ENCODE results near the gene RAB8B.

The RAB8B gene

DNA sequence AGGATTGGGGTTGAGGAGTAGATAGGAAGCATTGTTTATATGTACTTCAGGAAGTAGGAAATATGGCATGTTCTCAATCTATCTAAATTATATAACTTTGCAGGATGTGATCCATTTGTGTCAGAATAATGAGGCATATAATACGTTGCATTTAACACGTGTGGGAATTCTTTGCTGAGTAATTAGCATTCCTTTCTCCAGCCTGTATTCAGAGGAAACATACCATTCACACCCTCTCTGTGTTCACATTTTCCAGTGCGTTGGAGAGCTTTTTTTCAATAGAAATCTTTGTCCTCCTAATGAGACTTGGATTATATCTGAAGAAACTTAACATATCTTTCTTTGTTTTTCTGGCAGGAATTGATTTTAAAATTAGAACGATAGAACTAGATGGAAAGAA, 55.0 kb downstream of the RAB8B start:
- H3K4me1 ChIP-seq (ENCODE audit: control insufficient read depth in 1 of 2, insufficient read depth in 2 of 2, low read length in 2 of 2) = peaks cover 0 to 5% of the 10 kb centered on the region in 2 donors
- H3K36me3 ChIP-seq (ENCODE audit: control insufficient read depth in 1 of 2, insufficient read depth in 2 of 2, low read length in 2 of 2) = peaks cover 0 to 2% of the 10 kb centered on the region in 2 donors
- no peak overlapping the region for H3K27ac ChIP-seq (ENCODE audit: low read depth, low read length)
- no peaks in the 10 kb centered on the region for H3K9me3 ChIP-seq (ENCODE audit: control insufficient read depth in 1 of 2, low read length in 2 of 2)
- H3K27me3 ChIP-seq (ENCODE audit: control insufficient read depth in 1 of 2, insufficient read depth in 2 of 2, low read length in 2 of 2) = no peaks in the 10 kb centered on the region
- no peak overlapping the region for H3K9ac ChIP-seq (ENCODE audit: low read depth in 1 of 2, low read length in 2 of 2)
- H3K4me3 ChIP-seq (ENCODE audit: low read depth in 1 of 2, low read length in 2 of 2) = no peak overlapping the region

DNA sequence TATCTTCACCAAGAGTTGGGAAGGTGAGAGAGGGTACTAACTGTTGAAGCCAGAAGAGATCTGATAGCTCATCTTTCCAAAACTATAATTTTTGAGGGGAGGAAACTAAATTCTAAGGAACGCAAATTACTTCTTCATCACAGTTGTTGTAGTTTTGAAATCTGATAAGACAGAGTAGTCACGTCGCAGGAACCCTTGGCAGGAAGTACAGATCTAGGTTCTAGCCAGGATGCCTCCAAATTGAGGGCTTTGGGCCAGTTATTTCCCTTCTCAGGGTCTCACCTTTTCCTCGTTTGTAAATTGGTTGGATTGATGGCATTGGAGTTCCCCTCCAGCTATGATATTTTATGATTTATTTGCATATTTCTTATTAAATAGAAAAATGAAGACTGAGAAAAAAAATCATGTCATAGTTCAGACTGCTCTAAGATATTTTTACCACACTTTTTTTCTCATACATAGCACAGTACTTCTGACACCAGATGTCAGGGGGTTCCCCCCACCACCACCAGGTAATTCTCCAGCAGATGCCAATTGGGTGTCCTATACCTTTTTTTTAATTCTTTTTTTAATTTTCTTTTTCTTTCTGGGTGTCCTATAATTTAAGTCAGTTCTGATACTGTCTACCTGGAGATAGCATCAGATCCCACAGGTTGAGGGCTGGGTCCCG, 55.7 kb downstream of the RAB8B start:
- Histone ChIP-seq H3K27me3 (ENCODE audit: control insufficient read depth in 1 of 2, insufficient read depth in 2 of 2, low read length in 2 of 2) (no peaks in the 10 kb centered on the region), H3K4me3 (ENCODE audit: low read depth in 1 of 2, low read length in 2 of 2) (no peak overlapping the region), H3K9ac (ENCODE audit: low read depth in 1 of 2, low read length in 2 of 2) (no peak overlapping the region), H3K4me1 (ENCODE audit: control insufficient read depth in 1 of 2, insufficient read depth in 2 of 2, low read length in 2 of 2) (peaks cover 0 to 4% of the 10 kb centered on the region in 2 donors), H3K36me3 (ENCODE audit: control insufficient read depth in 1 of 2, insufficient read depth in 2 of 2, low read length in 2 of 2) (peaks cover 0 to 4% of the 10 kb centered on the region in 2 donors), H3K9me3 (ENCODE audit: control insufficient read depth in 1 of 2, low read length in 2 of 2) (no peaks in the 10 kb centered on the region), H3K27ac (ENCODE audit: low read depth, low read length) (no peak overlapping the region)

DNA sequence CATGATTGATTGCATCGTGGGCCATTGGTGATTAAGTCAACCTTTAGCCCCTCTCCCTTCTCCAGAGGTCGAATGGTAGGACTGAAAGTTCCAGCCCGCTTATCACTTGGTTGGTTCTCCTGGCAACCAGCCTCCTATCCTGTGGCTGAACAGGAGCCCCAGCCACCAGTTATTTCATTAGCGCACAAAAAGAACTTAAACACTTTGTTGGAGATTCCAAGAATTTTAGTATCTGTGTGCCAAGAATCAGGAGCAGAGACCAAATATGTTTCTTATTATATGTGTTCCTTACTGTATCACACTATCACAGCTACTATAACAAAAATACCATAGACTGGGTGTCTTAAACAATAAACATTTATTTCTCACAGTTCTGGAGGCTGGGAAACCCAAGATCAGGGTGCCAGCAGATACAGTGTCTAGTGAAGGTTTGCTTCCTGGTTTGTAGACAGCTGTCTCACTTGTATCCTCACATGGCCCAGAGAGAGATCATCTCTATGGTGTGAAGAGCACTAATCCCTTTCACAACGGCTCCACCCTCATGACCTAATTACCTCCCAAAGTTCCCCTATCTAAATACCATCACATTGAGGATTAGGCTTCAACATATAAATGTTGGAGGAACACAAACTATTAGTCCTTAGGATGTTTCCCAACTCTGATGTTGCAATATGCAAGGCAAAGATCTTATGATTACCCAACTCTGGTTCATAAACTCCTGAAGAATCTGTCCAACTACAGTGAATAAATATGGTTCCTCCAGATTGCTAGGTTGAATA, 57.5 kb downstream of the RAB8B start:
- no peaks in the 10 kb centered on the region for H3K4me1 ChIP-seq (ENCODE audit: control insufficient read depth in 1 of 2, insufficient read depth in 2 of 2, low read length in 2 of 2)
- no peaks in the 10 kb centered on the region for H3K9me3 ChIP-seq (ENCODE audit: control insufficient read depth in 1 of 2, low read length in 2 of 2)
- no peak overlapping the region for H3K4me3 ChIP-seq (ENCODE audit: low read depth in 1 of 2, low read length in 2 of 2)
- H3K36me3 ChIP-seq (ENCODE audit: control insufficient read depth in 1 of 2, insufficient read depth in 2 of 2, low read length in 2 of 2) = peaks cover 0 to 17% of the 10 kb centered on the region in 2 donors
- no peaks in the 10 kb centered on the region for H3K27me3 ChIP-seq (ENCODE audit: control insufficient read depth in 1 of 2, insufficient read depth in 2 of 2, low read length in 2 of 2)
- H3K9ac ChIP-seq (ENCODE audit: low read depth in 1 of 2, low read length in 2 of 2) = no peak overlapping the region
- H3K27ac ChIP-seq (ENCODE audit: low read depth, low read length) = no peak overlapping the region

- H3K4me3 ChIP-seq (ENCODE audit: low read depth in 1 of 2, low read length in 2 of 2) = no peak overlapping the region
- no peaks in the 10 kb centered on the region for H3K4me1 ChIP-seq (ENCODE audit: control insufficient read depth in 1 of 2, insufficient read depth in 2 of 2, low read length in 2 of 2)
- no peaks in the 10 kb centered on the region for H3K27me3 ChIP-seq (ENCODE audit: control insufficient read depth in 1 of 2, insufficient read depth in 2 of 2, low read length in 2 of 2)
- peaks cover 0 to 21% of the 10 kb centered on the region in 2 donors for H3K36me3 ChIP-seq (ENCODE audit: control insufficient read depth in 1 of 2, insufficient read depth in 2 of 2, low read length in 2 of 2)
- H3K9ac ChIP-seq (ENCODE audit: low read depth in 1 of 2, low read length in 2 of 2) = no peak overlapping the region
- H3K9me3 ChIP-seq (ENCODE audit: control insufficient read depth in 1 of 2, low read length in 2 of 2) = no peaks in the 10 kb centered on the region
- no peak overlapping the region for H3K27ac ChIP-seq (ENCODE audit: low read depth, low read length)
These were observed 61.0 kb downstream of the RAB8B start for GRCh38 chr15:63250312-63250965.

DNA sequence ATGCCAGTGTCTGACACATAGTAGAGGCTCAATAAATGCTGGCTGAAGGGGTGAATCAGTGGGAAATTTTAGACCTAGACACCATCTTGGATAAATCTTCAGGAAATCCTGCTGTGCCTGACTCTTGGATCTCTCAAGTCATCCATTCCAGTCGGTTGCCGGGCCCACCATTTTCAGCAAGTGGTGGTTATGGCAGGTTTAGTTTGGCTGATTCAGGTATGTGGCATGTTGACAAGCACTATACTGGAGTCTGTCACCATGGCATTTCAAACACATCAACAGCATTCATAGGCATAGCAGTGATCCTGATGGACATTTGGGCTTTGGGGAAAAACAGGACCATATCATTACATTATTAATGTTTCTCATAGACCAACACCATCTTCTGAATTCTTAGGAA, 62.3 kb downstream of the RAB8B start:
- no peak overlapping the region for H3K9ac ChIP-seq (ENCODE audit: low read depth in 1 of 2, low read length in 2 of 2)
- no peaks in the 10 kb centered on the region for H3K9me3 ChIP-seq (ENCODE audit: control insufficient read depth in 1 of 2, low read length in 2 of 2)
- no peaks in the 10 kb centered on the region for H3K4me1 ChIP-seq (ENCODE audit: control insufficient read depth in 1 of 2, insufficient read depth in 2 of 2, low read length in 2 of 2)
- H3K27me3 ChIP-seq (ENCODE audit: control insufficient read depth in 1 of 2, insufficient read depth in 2 of 2, low read length in 2 of 2) = no peaks in the 10 kb centered on the region
- no peak overlapping the region for H3K4me3 ChIP-seq (ENCODE audit: low read depth in 1 of 2, low read length in 2 of 2)
- peaks cover 0 to 21% of the 10 kb centered on the region in 2 donors for H3K36me3 ChIP-seq (ENCODE audit: control insufficient read depth in 1 of 2, insufficient read depth in 2 of 2, low read length in 2 of 2)
- no peak overlapping the region for H3K27ac ChIP-seq (ENCODE audit: low read depth, low read length)

DNA sequence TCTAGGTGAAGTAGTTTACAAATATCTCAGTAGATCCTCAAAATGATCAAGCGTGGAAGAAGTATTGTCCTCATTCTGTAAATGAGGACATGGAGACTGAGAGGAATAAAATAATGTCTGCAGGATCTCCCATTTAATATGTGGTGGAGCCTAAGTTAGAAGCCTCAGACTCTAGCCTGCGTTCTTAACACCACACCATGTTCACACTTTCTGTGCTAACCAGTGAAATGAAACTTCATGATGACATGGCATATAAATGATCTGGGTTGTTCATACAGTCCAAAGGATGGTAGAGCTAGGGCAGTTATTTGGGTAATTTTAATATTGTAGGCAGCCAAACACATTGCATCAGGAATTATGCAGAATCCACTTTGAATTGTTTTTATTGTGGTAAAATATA, 62.9 kb downstream of the RAB8B start:
- Histone ChIP-seq H3K36me3 (ENCODE audit: control insufficient read depth in 1 of 2, insufficient read depth in 2 of 2, low read length in 2 of 2) (peaks cover 0 to 20% of the 10 kb centered on the region in 2 donors), H3K4me1 (ENCODE audit: control insufficient read depth in 1 of 2, insufficient read depth in 2 of 2, low read length in 2 of 2) (no peaks in the 10 kb centered on the region), H3K9me3 (ENCODE audit: control insufficient read depth in 1 of 2, low read length in 2 of 2) (no peaks in the 10 kb centered on the region), H3K4me3 (ENCODE audit: low read depth in 1 of 2, low read length in 2 of 2) (no peak overlapping the region), H3K9ac (ENCODE audit: low read depth in 1 of 2, low read length in 2 of 2) (no peak overlapping the region), H3K27ac (ENCODE audit: low read depth, low read length) (no peak overlapping the region), H3K27me3 (ENCODE audit: control insufficient read depth in 1 of 2, insufficient read depth in 2 of 2, low read length in 2 of 2) (no peaks in the 10 kb centered on the region)

DNA sequence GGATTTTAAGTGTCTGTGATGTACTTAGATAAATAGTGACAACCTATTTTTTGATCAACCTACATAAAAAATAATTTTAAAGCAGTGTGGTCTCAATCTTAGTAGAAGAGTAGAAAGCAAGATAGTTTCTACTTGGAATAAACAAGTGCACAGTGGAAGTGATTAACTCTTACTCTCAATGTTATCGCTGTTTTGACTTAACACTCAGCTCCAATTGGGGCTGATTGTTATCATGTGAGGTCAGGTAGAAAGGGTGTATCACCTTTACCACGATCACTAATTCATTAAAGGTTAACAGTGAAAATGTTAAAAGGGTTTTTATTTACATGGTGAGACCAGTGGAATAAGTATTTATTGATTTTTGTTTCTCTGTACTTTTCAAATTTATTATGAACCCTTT, 65.6 kb downstream of the RAB8B start:
- Histone ChIP-seq H3K36me3 (ENCODE audit: control insufficient read depth in 1 of 2, insufficient read depth in 2 of 2, low read length in 2 of 2) (peaks cover 4 to 34% of the 10 kb centered on the region in 2 donors), H3K9ac (ENCODE audit: low read depth in 1 of 2, low read length in 2 of 2) (no peak overlapping the region), H3K27me3 (ENCODE audit: control insufficient read depth in 1 of 2, insufficient read depth in 2 of 2, low read length in 2 of 2) (no peaks in the 10 kb centered on the region), H3K9me3 (ENCODE audit: control insufficient read depth in 1 of 2, low read length in 2 of 2) (no peaks in the 10 kb centered on the region), H3K4me3 (ENCODE audit: low read depth in 1 of 2, low read length in 2 of 2) (no peak overlapping the region), H3K27ac (ENCODE audit: low read depth, low read length) (no peak overlapping the region), H3K4me1 (ENCODE audit: control insufficient read depth in 1 of 2, insufficient read depth in 2 of 2, low read length in 2 of 2) (no peaks in the 10 kb centered on the region)

DNA sequence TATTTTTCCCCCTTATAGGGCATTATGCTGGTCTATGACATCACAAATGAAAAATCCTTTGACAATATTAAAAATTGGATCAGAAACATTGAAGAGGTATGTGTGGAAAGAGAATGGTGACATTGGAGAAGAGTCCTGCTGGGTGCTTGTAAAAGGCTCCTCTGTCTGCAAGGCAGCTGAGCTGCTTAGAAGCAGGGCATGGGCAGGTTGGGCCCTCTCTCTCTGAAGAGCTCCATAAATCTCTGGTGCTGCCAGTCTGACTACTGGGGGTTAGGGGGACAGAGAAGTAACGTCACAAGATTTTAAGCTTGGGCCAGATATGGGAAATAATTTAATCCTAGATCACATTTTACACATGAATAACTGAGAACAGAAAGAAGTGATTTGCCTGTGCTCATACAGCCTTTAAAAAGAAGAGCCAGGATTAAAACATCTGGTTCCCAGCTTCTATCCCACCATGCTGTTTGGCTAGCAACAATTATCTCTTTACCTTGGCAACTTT, 66.1 kb downstream of the RAB8B start:
- H3K9ac ChIP-seq (ENCODE audit: low read depth in 1 of 2, low read length in 2 of 2) = no peak overlapping the region
- no peaks in the 10 kb centered on the region for H3K4me1 ChIP-seq (ENCODE audit: control insufficient read depth in 1 of 2, insufficient read depth in 2 of 2, low read length in 2 of 2)
- H3K27ac ChIP-seq (ENCODE audit: low read depth, low read length) = no peak overlapping the region
- peaks cover 4 to 34% of the 10 kb centered on the region in 2 donors for H3K36me3 ChIP-seq (ENCODE audit: control insufficient read depth in 1 of 2, insufficient read depth in 2 of 2, low read length in 2 of 2)
- no peak overlapping the region for H3K4me3 ChIP-seq (ENCODE audit: low read depth in 1 of 2, low read length in 2 of 2)
- H3K9me3 ChIP-seq (ENCODE audit: control insufficient read depth in 1 of 2, low read length in 2 of 2) = no peaks in the 10 kb centered on the region
- no peaks in the 10 kb centered on the region for H3K27me3 ChIP-seq (ENCODE audit: control insufficient read depth in 1 of 2, insufficient read depth in 2 of 2, low read length in 2 of 2)

GRCh38 chr15:63256433-63257274, 67.2 kb downstream of the RAB8B start:
- H3K27me3 ChIP-seq (ENCODE audit: control insufficient read depth in 1 of 2, insufficient read depth in 2 of 2, low read length in 2 of 2) = no peaks in the 10 kb centered on the region
- H3K4me3 ChIP-seq (ENCODE audit: low read depth in 1 of 2, low read length in 2 of 2) = no peak overlapping the region
- H3K9ac ChIP-seq (ENCODE audit: low read depth in 1 of 2, low read length in 2 of 2) = no peak overlapping the region
- peaks cover 4 to 35% of the 10 kb centered on the region in 2 donors for H3K36me3 ChIP-seq (ENCODE audit: control insufficient read depth in 1 of 2, insufficient read depth in 2 of 2, low read length in 2 of 2)
- no peaks in the 10 kb centered on the region for H3K9me3 ChIP-seq (ENCODE audit: control insufficient read depth in 1 of 2, low read length in 2 of 2)
- H3K4me1 ChIP-seq (ENCODE audit: control insufficient read depth in 1 of 2, insufficient read depth in 2 of 2, low read length in 2 of 2) = no peaks in the 10 kb centered on the region
- no peak overlapping the region for H3K27ac ChIP-seq (ENCODE audit: low read depth, low read length)

Data from duodenal mucosa (tissue), 2 donors.